Stimulated activated CD8-positive, alpha-beta memory T cell treated with anti-CD3 and anti-CD28 coated beads, Interleukin-2, amount 100 ng/mL, for 1 hour (primary cell): ENCODE data around the gene MAIP1.

Source experiments
- DNase-seq, 2 donors: peaks; one replicate each; pipeline ENCODE4 v3.0.0-alpha.2; 2020; ENCODE audit warnings: low read depth in 2 of 2

Gene MAIP1

GRCh38 chr2:199989822-199990221 lies 34.4 kb downstream of the MAIP1 start:
- DNase-seq, result no peak

- no peak for DNase-seq
Measured at GRCh38 chr2:199991691-199992090, 36.3 kb downstream of the MAIP1 start.

GRCh38 chr2:199992296-199992695 lies 36.9 kb downstream of the MAIP1 start:
- DNase-seq, result no peak

- DNase-seq, result no peak
Measured at GRCh38 chr2:199994371-199994770, 39.0 kb downstream of the MAIP1 start.

- no peak for DNase-seq
Measured at GRCh38 chr2:199994896-199995295, 39.5 kb downstream of the MAIP1 start.

- DNase-seq, result no peak
Measured at GRCh38 chr2:199997296-199997695, 41.9 kb downstream of the MAIP1 start.

GRCh38 chr2:199999166-199999565 lies 43.8 kb downstream of the MAIP1 start:
- DNase-seq, result no peak

- DNase-seq, result no peak
Measured at GRCh38 chr2:200000444-200001163, 45.2 kb downstream of the MAIP1 start.

- no peak for DNase-seq
Measured at GRCh38 chr2:200003444-200003843, 48.1 kb downstream of the MAIP1 start.

- no peak for DNase-seq
Measured at GRCh38 chr2:200005675-200006074, 50.3 kb downstream of the MAIP1 start.

- DNase-seq, result no peak
Measured at GRCh38 chr2:200007306-200007705, 51.9 kb downstream of the MAIP1 start.

- DNase-seq, result no peak
Measured at GRCh38 chr2:200012401-200012800, 57.0 kb downstream of the MAIP1 start.
